Thoracic aorta (tissue), 2 donors: Measurements from ENCODE around the gene FBXL16. TPM values are rescaled to one million over a fixed set of nuclear protein-coding genes. Genes with fewer than 3 reads are reported as not detected.

Experiments
- ATAC-seq: fragments of 150-250 bp; one replicate; pipeline ENCODE4 v1.8.0; 2017; ENCODE audit warnings: low read depth; ENCODE audit not compliant: insufficient number of reproducible peaks, low FRiP score
- DNase-seq: peaks from one replicate; pipeline ENCODE4 v3.0.0-alpha.2; 2020; ENCODE audit warnings: low spot score
- H3K27ac ChIP-seq, 2 donors: fragments of 200-600 bp; sonication (generic); 1 replicate in 1 of 2; 2 replicates in 1 of 2; pipeline ENCODE4 v1.5.1; 2016; ENCODE audit warnings: mild to moderate bottlenecking in 2 of 2, moderate library complexity in 2 of 2
- H3K27me3 ChIP-seq: fragments of 200-600 bp; sonication (generic); replicated peaks from 2 replicates; pipeline ENCODE4 v1.6.0; 2016; ENCODE audit warnings: mild to moderate bottlenecking; ENCODE audit not compliant: insufficient read depth
- H3K36me3 ChIP-seq: fragments of 200-600 bp; sonication (generic); one replicate; pipeline ENCODE4 v1.5.1; 2016
- H3K4me1 ChIP-seq, 2 donors: fragments of 200-600 bp; sonication (generic); 1 replicate in 1 of 2; 2 replicates in 1 of 2; pipeline versions ENCODE4 v1.5.1 to v1.6.0; 2016; ENCODE audit warnings: low read depth in 2 of 2, mild to moderate bottlenecking in 1 of 2; ENCODE audit not compliant: control insufficient read depth in 1 of 2
- H3K4me3 ChIP-seq: fragments of 200-600 bp; sonication (generic); 2 replicates; pipeline ENCODE4 v1.5.1; 2016; ENCODE audit warnings: mild to moderate bottlenecking
- H3K9me3 ChIP-seq: fragments of 200-600 bp; sonication (generic); 2 replicates; pipeline ENCODE4 v1.5.1; 2016
- total RNA-seq, 2 donors: library from RNA; depleted of rRNA; stranded (reverse); fragments of >200 nt; gene quantifications; one replicate each; pipeline versions ENCODE4 v1.1.0 to v1.2.3, GENCODE V29; 2016
- TF ChIP-seq, protein P1 (sequence below): fragments of 200-600 bp; sonication (generic); IDR thresholded peaks from one replicate; pipeline ENCODE4 v1.5.1; 2019; ENCODE audit warnings: antibody characterized with exemption

FBXL16 gene
- total RNA-seq, 2 donors from 2014 or later: not detected

DNA sequence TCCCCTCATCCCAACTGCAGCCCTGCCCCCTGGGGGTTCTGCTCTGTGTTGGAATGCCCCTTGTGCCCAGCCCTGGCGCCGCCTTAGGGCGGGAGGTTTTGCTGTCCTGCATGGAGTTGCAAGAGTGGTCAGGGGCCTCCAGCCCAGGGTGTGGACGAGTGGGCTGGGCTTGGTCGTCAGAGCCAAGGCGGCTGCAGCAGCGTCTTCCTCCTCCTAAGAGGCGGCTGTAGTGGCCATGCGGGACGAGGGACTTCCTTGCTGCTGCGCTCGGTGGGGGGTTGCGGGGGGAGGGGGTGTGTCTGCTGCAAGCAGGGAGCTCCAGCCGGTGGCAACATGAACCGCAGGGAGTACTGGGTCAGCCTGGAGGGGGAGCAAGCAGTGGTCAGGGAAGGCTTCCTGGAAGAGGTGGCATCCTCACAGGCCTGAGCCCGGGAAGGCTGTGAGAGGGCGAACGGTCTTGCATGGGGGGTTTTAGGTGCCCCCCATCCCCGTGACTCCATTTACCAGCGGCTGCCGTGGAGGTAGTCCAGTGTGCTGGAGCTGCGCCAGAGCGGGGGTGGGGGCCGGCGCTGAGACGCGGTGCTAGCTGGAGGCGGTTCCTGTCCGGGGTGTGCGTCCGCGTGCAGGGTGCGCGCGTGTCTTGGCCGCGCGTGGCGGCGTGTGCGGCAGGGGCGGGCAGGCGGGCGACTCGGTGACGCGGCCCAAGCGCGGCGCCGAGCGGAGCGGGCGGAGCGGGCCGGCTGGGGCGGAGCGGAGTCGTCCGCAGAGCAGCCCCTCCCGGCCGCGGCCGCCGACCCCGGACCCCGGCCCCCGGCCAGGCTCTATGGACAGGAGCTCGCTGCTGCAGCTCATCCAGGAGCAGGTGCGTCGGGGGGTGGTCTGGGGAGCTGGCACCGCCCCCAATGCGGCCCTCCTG is 30.4 kb downstream of the FBXL16 start, which contains the start of gene RHBDL1:
Gene RHBDL1 (plus strand): TSS at position 704 of the 916 bp plus-strand sequence. CDS start 120 bp downstream, at position 824.
- Histone ChIP-seq H3K36me3 (peaks cover 28% of the 10 kb centered on the region), H3K4me3 (peak within 1 kb of the TSS; percentile 68), H3K4me1 (peaks cover 8 to 20% of the 10 kb centered on the region in 2 donors), H3K9me3 (no peaks in the 10 kb centered on the region), H3K27me3 (no peaks in the 10 kb centered on the region), H3K27ac (peak within 1 kb of the TSS in 1 of 2 donors; percentile 16)
- TF ChIP-seq, protein P1, sequence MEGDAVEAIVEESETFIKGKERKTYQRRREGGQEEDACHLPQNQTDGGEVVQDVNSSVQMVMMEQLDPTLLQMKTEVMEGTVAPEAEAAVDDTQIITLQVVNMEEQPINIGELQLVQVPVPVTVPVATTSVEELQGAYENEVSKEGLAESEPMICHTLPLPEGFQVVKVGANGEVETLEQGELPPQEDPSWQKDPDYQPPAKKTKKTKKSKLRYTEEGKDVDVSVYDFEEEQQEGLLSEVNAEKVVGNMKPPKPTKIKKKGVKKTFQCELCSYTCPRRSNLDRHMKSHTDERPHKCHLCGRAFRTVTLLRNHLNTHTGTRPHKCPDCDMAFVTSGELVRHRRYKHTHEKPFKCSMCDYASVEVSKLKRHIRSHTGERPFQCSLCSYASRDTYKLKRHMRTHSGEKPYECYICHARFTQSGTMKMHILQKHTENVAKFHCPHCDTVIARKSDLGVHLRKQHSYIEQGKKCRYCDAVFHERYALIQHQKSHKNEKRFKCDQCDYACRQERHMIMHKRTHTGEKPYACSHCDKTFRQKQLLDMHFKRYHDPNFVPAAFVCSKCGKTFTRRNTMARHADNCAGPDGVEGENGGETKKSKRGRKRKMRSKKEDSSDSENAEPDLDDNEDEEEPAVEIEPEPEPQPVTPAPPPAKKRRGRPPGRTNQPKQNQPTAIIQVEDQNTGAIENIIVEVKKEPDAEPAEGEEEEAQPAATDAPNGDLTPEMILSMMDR: no peak
- no peak for ATAC-seq
- no peak for DNase-seq

DNA sequence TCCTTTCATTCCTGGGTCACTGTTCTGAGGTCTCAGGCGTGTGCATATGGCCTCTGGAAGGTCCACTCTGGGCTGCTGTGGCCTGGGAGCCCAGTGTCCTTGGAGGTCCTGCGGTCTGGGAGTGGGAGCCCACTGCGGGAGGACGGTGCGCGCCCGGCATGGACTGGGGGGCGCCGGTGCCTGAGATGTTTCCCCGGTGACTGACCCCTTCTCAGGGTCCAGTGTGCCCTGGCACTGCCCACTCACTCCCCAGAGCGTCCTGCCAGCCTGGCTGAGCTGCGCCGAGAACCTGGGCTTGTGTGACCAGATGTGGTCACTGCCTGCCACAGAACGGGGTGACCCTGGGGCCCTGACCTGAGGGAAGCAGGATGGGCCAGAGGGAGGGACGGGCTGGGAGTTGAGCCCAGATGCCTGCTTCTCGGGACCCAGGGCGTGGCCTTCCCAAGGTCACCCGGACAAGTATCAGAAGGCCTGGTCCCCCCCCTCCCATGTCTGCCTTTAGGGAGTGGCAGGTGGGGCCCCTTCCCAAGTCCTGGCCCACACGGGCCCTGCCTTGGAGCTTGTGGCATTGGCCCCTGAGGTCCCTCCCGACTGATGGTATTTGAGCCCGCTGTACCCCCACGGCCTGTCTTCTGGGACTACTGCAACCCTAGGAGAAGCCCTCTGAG is 31.3 kb downstream of the FBXL16 start:
- DNase-seq (no peak), ATAC-seq (no peak)
- TF ChIP-seq, protein P1: no peak
- H3K4me3 ChIP-seq: no peak overlapping the region
- H3K27me3 ChIP-seq: no peaks in the 10 kb centered on the region
- H3K4me1 ChIP-seq: peaks cover 8 to 24% of the 10 kb centered on the region in 2 donors
- H3K9me3 ChIP-seq: no peaks in the 10 kb centered on the region
- peaks cover 35% of the 10 kb centered on the region for H3K36me3 ChIP-seq
- H3K27ac ChIP-seq: no peak overlapping the region

DNA sequence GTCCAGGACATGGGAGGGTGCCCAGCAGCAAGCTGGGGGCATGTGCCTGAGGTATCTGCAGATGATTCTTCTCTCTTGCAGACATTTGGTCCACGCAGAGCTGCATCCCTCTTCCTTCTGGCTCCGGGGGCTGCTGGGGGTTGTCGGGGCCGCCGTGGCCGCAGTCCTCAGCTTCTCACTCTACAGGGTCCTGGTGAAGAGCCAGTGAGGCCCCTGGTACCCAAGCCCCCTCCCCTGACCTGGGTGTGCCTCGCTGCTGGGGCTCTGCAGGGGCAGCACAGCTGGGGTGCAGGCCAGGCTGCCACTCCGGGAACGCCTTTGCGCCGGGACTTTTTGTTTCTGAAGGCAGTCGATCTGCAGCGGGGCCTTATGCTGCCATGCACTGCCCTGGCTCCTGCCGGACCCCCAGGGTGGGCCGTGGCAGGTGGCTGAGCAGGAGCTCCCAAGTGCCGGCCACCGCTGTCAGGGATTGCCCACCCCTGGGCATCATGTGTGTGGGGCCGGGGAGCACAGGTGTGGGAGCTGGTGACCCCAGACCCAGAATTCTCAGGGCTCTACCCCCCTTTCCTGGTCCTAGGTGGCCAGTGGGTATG is 32.1 kb downstream of the FBXL16 start:
- H3K27me3 ChIP-seq: no peaks in the 10 kb centered on the region
- no peaks in the 10 kb centered on the region for H3K9me3 ChIP-seq
- TF ChIP-seq, protein P1: no peak
- H3K36me3 ChIP-seq: peaks cover 35% of the 10 kb centered on the region
- no peak for DNase-seq
- no peak overlapping the region for H3K27ac ChIP-seq
- H3K4me1 ChIP-seq: peaks cover 12 to 27% of the 10 kb centered on the region in 2 donors
- no peak for ATAC-seq
- H3K4me3 ChIP-seq: no peak overlapping the region

DNA sequence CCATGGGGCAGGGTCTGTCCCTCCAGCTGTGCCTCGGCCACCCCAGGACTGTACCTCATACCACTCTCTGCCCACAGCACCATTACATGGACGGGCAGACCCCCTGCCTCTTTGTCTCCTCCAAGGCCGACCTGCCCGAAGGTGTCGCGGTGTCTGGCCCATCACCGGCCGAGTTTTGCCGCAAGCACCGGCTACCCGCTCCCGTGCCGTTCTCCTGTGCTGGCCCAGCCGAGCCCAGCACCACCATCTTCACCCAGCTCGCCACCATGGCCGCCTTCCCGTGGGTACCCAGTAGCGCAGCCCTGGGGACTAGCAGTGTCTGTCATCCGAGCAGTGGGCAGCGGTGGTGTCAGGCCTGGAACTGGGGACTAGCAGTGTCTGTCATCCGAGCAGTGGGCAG is 32.8 kb downstream of the FBXL16 start:
- ATAC-seq: no peak
- TF ChIP-seq, protein P1: no peak
- H3K27me3 ChIP-seq: no peaks in the 10 kb centered on the region
- no peaks in the 10 kb centered on the region for H3K9me3 ChIP-seq
- H3K4me1 ChIP-seq: peaks cover 12 to 27% of the 10 kb centered on the region in 2 donors
- H3K4me3 ChIP-seq: no peak overlapping the region
- peaks cover 35% of the 10 kb centered on the region for H3K36me3 ChIP-seq
- no peak for DNase-seq
- no peak overlapping the region for H3K27ac ChIP-seq

DNA sequence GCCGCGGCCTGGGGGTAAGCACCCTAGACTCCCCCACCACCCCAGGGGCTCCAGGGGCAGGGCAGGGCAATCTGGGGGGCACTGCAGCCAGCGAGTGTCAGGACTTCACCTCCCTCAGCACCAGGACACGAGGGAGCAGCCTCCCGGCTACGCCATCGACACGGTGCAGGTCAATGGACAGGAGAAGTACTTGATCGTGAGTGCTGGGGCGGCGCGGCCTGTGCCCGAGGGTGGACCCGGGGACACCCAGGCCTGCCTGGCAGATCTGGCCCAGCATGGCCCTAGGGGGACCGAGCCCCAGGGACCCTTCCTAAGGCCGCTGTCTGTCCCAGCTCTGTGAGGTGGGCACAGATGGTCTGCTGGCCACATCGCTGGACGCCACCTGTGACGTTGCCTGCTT is 33.2 kb downstream of the FBXL16 start:
- Histone ChIP-seq H3K4me3 (no peak overlapping the region), H3K36me3 (peaks cover 35% of the 10 kb centered on the region), H3K27me3 (no peaks in the 10 kb centered on the region), H3K27ac (no peak overlapping the region), H3K4me1 (peaks cover 12 to 30% of the 10 kb centered on the region in 2 donors), H3K9me3 (no peaks in the 10 kb centered on the region)
- DNase-seq (no peak), ATAC-seq (no peak)
- TF ChIP-seq, protein P1: no peak
